ENCODE data around the gene UGT8. TPM values are rescaled to one million over a fixed set of nuclear protein-coding genes. Genes with fewer than 3 reads are reported as not detected.
A peak's percentile ranks its signal among the peaks of the same experiment; 100 is the strongest.

Gene UGT8
- 2.8 TPM for total RNA-seq
- long read RNA-seq, full-length matches to known transcripts, result 6 of 8 reads
- long read RNA-seq, partial matches to known transcripts, result 1 of 8 reads
- long read RNA-seq, other reads (novel, unspliced or antisense), result 1 of 8 reads

- Histone ChIP-seq H3K27me3 (peaks cover 26% of the 10 kb centered on the region), H3K9me3 (no peaks in the 10 kb centered on the region), H3K27ac (no peak within 1 kb of the TSS), H3K4me1 (peaks cover 8% of the 10 kb centered on the region), H3K36me3 (no peaks in the 10 kb centered on the region), H3K4me3 (peak within 1 kb of the TSS; percentile 49)
- intact Hi-C loops (cut with DNase I), result no loop called here
- DNase-seq (peak; percentile 85), ATAC-seq (peak; percentile 84)
- TF ChIP-seq CTCF (IDR thresholded peaks at IDR 0.05), result no peak
These were observed at the start of gene UGT8 for GRCh38 chr4:114598191-114599121. Gene UGT8, plus strand, starts transcription at chr4:114598807. Its CDS starts 24,074 bp downstream, at chr4:114622881.

GRCh38 chr4:114549638-114550037, 49.0 kb upstream of the UGT8 start:
- TF ChIP-seq CTCF (IDR thresholded peaks at IDR 0.05), result no peak
- ATAC-seq, result no peak
- intact Hi-C loops (cut with DNase I), result no loop called here

GRCh38 chr4:114558446-114559020, 40.1 kb upstream of the UGT8 start:
- no peak for DNase-seq
- no peak overlapping the region for H3K27ac ChIP-seq
- intact Hi-C loops (cut with DNase I), result no loop called here
- no peaks in the 10 kb centered on the region for H3K9me3 ChIP-seq
- H3K4me3 ChIP-seq, result no peak overlapping the region
- H3K4me1 ChIP-seq, result no peaks in the 10 kb centered on the region
- H3K36me3 ChIP-seq, result no peaks in the 10 kb centered on the region
- TF ChIP-seq CTCF (IDR thresholded peaks at IDR 0.05), result no peak
- no peak for ATAC-seq
- no peaks in the 10 kb centered on the region for H3K27me3 ChIP-seq

More at GRCh38 chr4:114549638-114550037, 49.0 kb upstream of the UGT8 start:
- Histone ChIP-seq H3K9me3 (peaks cover 5% of the 10 kb centered on the region), H3K27ac (no peak overlapping the region), H3K4me1 (no peaks in the 10 kb centered on the region), H3K27me3 (no peaks in the 10 kb centered on the region), H3K36me3 (no peaks in the 10 kb centered on the region), H3K4me3 (no peak overlapping the region)
- DNase-seq, result no peak

GRCh38 chr4:114561590-114561989, 37.0 kb upstream of the UGT8 start:
- Histone ChIP-seq H3K27me3 (no peaks in the 10 kb centered on the region), H3K36me3 (no peaks in the 10 kb centered on the region), H3K4me3 (no peak overlapping the region), H3K27ac (no peak overlapping the region), H3K4me1 (no peaks in the 10 kb centered on the region), H3K9me3 (no peaks in the 10 kb centered on the region)
- no peak for DNase-seq
- TF ChIP-seq CTCF (IDR thresholded peaks at IDR 0.05), result no peak
- ATAC-seq, result no peak
- intact Hi-C loops (cut with DNase I), result no loop called here

GRCh38 chr4:114562176-114562904, 36.3 kb upstream of the UGT8 start:
- Histone ChIP-seq H3K4me1 (no peaks in the 10 kb centered on the region), H3K27me3 (no peaks in the 10 kb centered on the region), H3K9me3 (no peaks in the 10 kb centered on the region), H3K4me3 (no peak overlapping the region), H3K27ac (no peak overlapping the region), H3K36me3 (no peaks in the 10 kb centered on the region)
- TF ChIP-seq CTCF (IDR thresholded peaks at IDR 0.05), result no peak
- intact Hi-C loops (cut with DNase I), result no loop called here
- DNase-seq (no peak), ATAC-seq (no peak)
